Aorta (tissue), 5 donors: ENCODE results near the gene KCNK18. TPM values are rescaled to one million over a fixed set of nuclear protein-coding genes. Genes with fewer than 3 reads are reported as not detected.

Experiments
- ATAC-seq: fragments of 200-7000 bp; cut with Tn5 transposase; one replicate; pipeline ENCODE4 v1.9.1; 2022; ENCODE audit warnings: moderate library complexity; ENCODE audit not compliant: low FRiP score
- DNase-seq, 2 donors: peaks; one replicate each; pipeline ENCODE4 v3.0.0-alpha.2; 2020
- H3K27ac ChIP-seq, 2 donors: one replicate each; pipeline ENCODE4 v1.5.1; 2013; ENCODE audit warnings: low read length in 2 of 2, mild to moderate bottlenecking in 2 of 2, moderate library complexity in 2 of 2, control low read depth in 1 of 2, inconsistent platforms in 1 of 2, low read depth in 1 of 2
- H3K27me3 ChIP-seq, 2 donors: one replicate each; pipeline ENCODE4 v1.6.1; 2013; ENCODE audit warnings: control low read depth in 1 of 2, low read length in 1 of 2, mild to moderate bottlenecking in 1 of 2, moderate library complexity in 1 of 2; ENCODE audit not compliant: insufficient read depth in 2 of 2, control insufficient read depth in 1 of 2
- H3K36me3 ChIP-seq, 2 donors: one replicate each; pipeline ENCODE4 v1.6.1; 2013; ENCODE audit warnings: control low read depth in 1 of 2, low read length in 1 of 2, mild to moderate bottlenecking in 1 of 2; ENCODE audit not compliant: insufficient read depth in 2 of 2, control insufficient read depth in 1 of 2
- H3K4me1 ChIP-seq, 2 donors: one replicate each; pipeline ENCODE4 v1.6.1; 2013; ENCODE audit warnings: low read length in 2 of 2, control low read depth in 1 of 2, mild to moderate bottlenecking in 1 of 2, moderate library complexity in 1 of 2; ENCODE audit not compliant: insufficient read depth in 2 of 2, control insufficient read depth in 1 of 2
- H3K4me3 ChIP-seq, 2 donors: one replicate each; pipeline ENCODE4 v1.5.1; 2013; ENCODE audit warnings: low read length in 2 of 2, control low read depth in 1 of 2, mild to moderate bottlenecking in 1 of 2
- H3K9me3 ChIP-seq: one replicate; pipeline ENCODE4 v1.6.1; 2013; ENCODE audit warnings: mild to moderate bottlenecking, low read length; ENCODE audit not compliant: control insufficient read depth
- WGBS, 2 donors: extraction: QIAGEN DNeasy Blood & Tissue Kit; methylation state at CpG; one replicate each; pipeline ENCODE4 v1.1.7; 2013; 5-methylcytosine and 5-hydroxymethylcytosine counted together
- intact Hi-C, 2 donors: fragments of 100-400 bp; cut with DNase I; formaldehyde crosslinking; loops; one replicate each; pipeline versions ENCODE4 v1.14.2 to v1.15.0; 2022
- polyA plus RNA-seq, 2 donors: library from polyadenylated mRNA; stranded (reverse); fragments of 200-250 nt; gene quantifications; one replicate each; pipeline ENCODE4 v1.2.3, GENCODE V29; 2013
- total RNA-seq, 2 donors: library from RNA; stranded (reverse); fragmentation: NEBNext Ultra II Directional; extraction: Animal tissue kit (Norgen Biotek cat#: 25700); gene quantifications; one replicate each; pipeline ENCODE4 v1.2.1, GENCODE V29; 2021
- donor health status: healthy with polysubstance abuse.
- donor health status: Bipolar disorder and iron deficiency.
- donor health status: DM: no; HTN: no; CAD: no.
- donor health status: DM: no; HTN: no; CAD: no.
- donor health status: DM: yes; HTN: yes; CAD: no.

Gene KCNK18
- total and polyA plus RNA-seq, 4 donors, result not detected

DNA sequence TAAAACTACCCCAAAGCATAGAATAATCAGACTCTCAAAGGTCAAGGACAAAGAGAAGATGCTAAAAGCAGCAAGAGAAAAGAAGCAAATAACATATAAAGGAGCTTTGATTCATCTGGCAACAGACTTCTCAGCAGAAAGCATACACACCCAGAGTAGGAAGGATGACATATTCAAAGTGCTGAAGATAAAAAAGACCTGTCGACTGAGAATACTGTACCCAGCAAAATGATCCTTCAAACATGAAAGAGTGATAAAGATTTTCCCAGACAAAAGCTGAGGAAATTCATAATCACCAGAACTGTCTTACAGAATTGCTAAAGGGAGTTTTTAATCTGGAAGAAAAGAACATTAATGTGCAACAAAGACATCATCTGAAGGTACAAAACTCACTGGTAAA, 14.9 kb downstream of the KCNK18 start:
- Histone ChIP-seq H3K27me3 (no peaks in the 10 kb centered on the region), H3K4me3 (no peak overlapping the region), H3K27ac (no peak overlapping the region), H3K9me3 (peaks cover 9% of the 10 kb centered on the region), H3K36me3 (no peaks in the 10 kb centered on the region), H3K4me1 (no peaks in the 10 kb centered on the region)
- DNase-seq, result no peak
- ATAC-seq, result no peak
- WGBS, 2 donors, result 78 to 85% methylated on average over 1 of the region's 1 CpG
- intact Hi-C loops, result loop anchor here (10.0 kb wide), 2 partner anchors 283 to 1033 kb away; no protein-coding TSS in a partner anchor

GRCh38 chr10:117214401-117214800, 17.1 kb downstream of the KCNK18 start:
- Histone ChIP-seq H3K27ac (no peak overlapping the region), H3K4me3 (no peak overlapping the region), H3K27me3 (no peaks in the 10 kb centered on the region), H3K36me3 (no peaks in the 10 kb centered on the region), H3K4me1 (no peaks in the 10 kb centered on the region), H3K9me3 (peaks cover 9% of the 10 kb centered on the region)
- WGBS, 2 donors, result 67 to 74% methylated on average over 1 of the region's 1 CpG
- no peak for DNase-seq
- no peak for ATAC-seq
- intact Hi-C loops, result loop anchor here (10.0 kb wide), 2 partner anchors 280 to 1030 kb away; no protein-coding TSS in a partner anchor

GRCh38 chr10:117215079-117215478, 17.8 kb downstream of the KCNK18 start:
- 74 to 75% methylated on average over 2 of the region's 2 CpGs for WGBS, 2 donors
- intact Hi-C loops, result loop anchor here (10.0 kb wide), 2 partner anchors 280 to 1030 kb away; no protein-coding TSS in a partner anchor
- Histone ChIP-seq H3K36me3 (no peaks in the 10 kb centered on the region), H3K4me1 (no peaks in the 10 kb centered on the region), H3K27me3 (no peaks in the 10 kb centered on the region), H3K4me3 (no peak overlapping the region), H3K9me3 (peaks cover 9% of the 10 kb centered on the region), H3K27ac (no peak overlapping the region)
- ATAC-seq (no peak), DNase-seq (no peak)

- no peak overlapping the region for H3K4me3 ChIP-seq
- intact Hi-C loops, result loop anchor here (10.0 kb wide), 2 partner anchors 279 to 1029 kb away; no protein-coding TSS in a partner anchor
- ATAC-seq (no peak), DNase-seq (no peak)
- H3K36me3 ChIP-seq, result no peaks in the 10 kb centered on the region
- H3K9me3 ChIP-seq, result peaks cover 5% of the 10 kb centered on the region
- H3K27ac ChIP-seq, result no peak overlapping the region
- no peaks in the 10 kb centered on the region for H3K4me1 ChIP-seq
- H3K27me3 ChIP-seq, result no peaks in the 10 kb centered on the region
- WGBS, 2 donors, result 56 to 59% methylated on average over 15 of the region's 15 CpGs
Observed at GRCh38 chr10:117216028-117216427, 18.7 kb downstream of the KCNK18 start.

GRCh38 chr10:117216611-117217195, 19.4 kb downstream of the KCNK18 start:
- 0 to 1% methylated on average over 42 to 52 of the region's 52 CpGs for WGBS, 2 donors
- intact Hi-C loops, result loop anchor here (10.0 kb wide), 2 partner anchors 278 to 1028 kb away; no protein-coding TSS in a partner anchor
- no peaks in the 10 kb centered on the region for H3K4me1 ChIP-seq
- ATAC-seq (peak; percentile 91), DNase-seq (peak; percentile 68 to 90)
- no peaks in the 10 kb centered on the region for H3K27me3 ChIP-seq
- H3K4me3 ChIP-seq, result no peak overlapping the region
- peaks cover 4% of the 10 kb centered on the region for H3K9me3 ChIP-seq
- H3K27ac ChIP-seq, result no peak overlapping the region
- no peaks in the 10 kb centered on the region for H3K36me3 ChIP-seq

- WGBS, 2 donors, result 11 to 14% methylated on average over 20 to 22 of the region's 22 CpGs
- H3K27me3 ChIP-seq, result no peaks in the 10 kb centered on the region
Observed at GRCh38 chr10:117217196-117217761, 20.0 kb downstream of the KCNK18 start.

DNA sequence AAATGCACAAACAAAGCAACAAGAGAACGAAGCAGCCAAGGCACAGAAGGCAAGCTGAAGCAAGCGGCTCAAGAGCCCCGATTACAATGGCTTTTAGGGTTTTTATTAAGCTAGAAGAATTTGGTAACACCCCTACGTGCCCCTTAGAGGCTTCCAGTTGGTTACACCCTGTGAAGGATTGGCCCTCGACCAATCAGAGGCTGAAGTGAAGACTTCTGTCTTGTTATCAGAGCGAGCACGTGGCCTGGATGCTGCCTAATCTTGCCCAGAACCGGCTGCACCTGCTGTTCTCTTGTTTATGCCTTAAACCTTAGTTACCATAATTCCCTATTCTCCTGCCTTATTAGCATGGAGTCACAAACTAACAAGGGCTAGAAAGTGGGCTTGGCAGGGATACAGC, 21.4 kb downstream of the KCNK18 start:
- Histone ChIP-seq H3K4me3 (no peak overlapping the region), H3K9me3 (no peaks in the 10 kb centered on the region), H3K27ac (no peak overlapping the region), H3K4me1 (no peaks in the 10 kb centered on the region), H3K27me3 (no peaks in the 10 kb centered on the region), H3K36me3 (no peaks in the 10 kb centered on the region)
- ATAC-seq, result no peak
- WGBS, 2 donors, result 74 to 75% methylated on average over 8 of the region's 8 CpGs
- no peak for DNase-seq
- intact Hi-C loops, result loop anchor here (10.0 kb wide), 2 partner anchors 276 to 1026 kb away; no protein-coding TSS in a partner anchor

More at GRCh38 chr10:117217196-117217761, 20.0 kb downstream of the KCNK18 start:
- peaks cover 4% of the 10 kb centered on the region for H3K9me3 ChIP-seq
- H3K36me3 ChIP-seq, result no peaks in the 10 kb centered on the region
- H3K27ac ChIP-seq, result no peak overlapping the region
- ATAC-seq, result peak; percentile 48
- no peak overlapping the region for H3K4me3 ChIP-seq
- intact Hi-C loops, result loop anchor here (10.0 kb wide), 2 partner anchors 278 to 1028 kb away; no protein-coding TSS in a partner anchor
- no peaks in the 10 kb centered on the region for H3K4me1 ChIP-seq
- DNase-seq, result no peak

DNA sequence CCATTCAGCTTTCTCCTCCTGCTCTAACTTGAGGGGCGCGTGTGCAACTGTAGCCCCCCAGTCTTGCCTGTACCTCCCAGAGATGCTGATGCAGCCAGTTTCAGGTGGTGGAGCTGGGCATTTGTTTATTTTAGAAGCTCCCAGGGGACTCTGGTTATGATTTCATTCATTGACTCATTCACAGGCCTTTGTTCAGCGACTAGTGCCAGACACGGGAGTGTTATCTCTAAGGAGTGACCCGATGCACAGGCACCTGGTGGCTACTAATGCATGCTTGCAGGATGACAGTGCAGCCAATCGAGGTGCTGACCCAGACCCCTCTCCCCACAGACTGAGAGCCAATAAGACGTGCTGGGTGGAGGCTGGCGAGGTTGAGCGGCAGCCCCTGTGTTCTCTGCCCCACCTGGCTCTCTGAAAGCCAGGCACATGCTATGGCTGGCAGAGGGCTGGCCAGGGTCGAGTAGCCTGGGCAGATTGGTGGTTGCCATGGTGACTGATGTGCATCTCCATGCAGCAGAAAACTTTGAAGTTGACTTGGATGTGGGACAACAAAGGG, 23.9 kb downstream of the KCNK18 start:
- DNase-seq, result peak in 1 of 2 donors; percentile 58
- Histone ChIP-seq H3K36me3 (no peaks in the 10 kb centered on the region), H3K4me3 (no peak overlapping the region), H3K4me1 (no peaks in the 10 kb centered on the region), H3K27me3 (no peaks in the 10 kb centered on the region), H3K27ac (no peak overlapping the region), H3K9me3 (no peaks in the 10 kb centered on the region)
- no peak for ATAC-seq
- intact Hi-C loops, result no loop called here
- 41 to 45% methylated on average over 10 of the region's 10 CpGs for WGBS, 2 donors
